ENCODE measurements around the gene FDX2. TPM values are rescaled to one million over a fixed set of nuclear protein-coding genes. Genes with fewer than 3 reads are reported as not detected.
A peak's percentile ranks its signal among the peaks of the same experiment; 100 is the strongest.

FDX2 gene
- total and polyA plus RNA-seq, 2 of the 13 experiments (the other 11 are each of a cell fraction or from before 2014, with no cell fraction given) = 21.0 to 24.7 TPM

DNA sequence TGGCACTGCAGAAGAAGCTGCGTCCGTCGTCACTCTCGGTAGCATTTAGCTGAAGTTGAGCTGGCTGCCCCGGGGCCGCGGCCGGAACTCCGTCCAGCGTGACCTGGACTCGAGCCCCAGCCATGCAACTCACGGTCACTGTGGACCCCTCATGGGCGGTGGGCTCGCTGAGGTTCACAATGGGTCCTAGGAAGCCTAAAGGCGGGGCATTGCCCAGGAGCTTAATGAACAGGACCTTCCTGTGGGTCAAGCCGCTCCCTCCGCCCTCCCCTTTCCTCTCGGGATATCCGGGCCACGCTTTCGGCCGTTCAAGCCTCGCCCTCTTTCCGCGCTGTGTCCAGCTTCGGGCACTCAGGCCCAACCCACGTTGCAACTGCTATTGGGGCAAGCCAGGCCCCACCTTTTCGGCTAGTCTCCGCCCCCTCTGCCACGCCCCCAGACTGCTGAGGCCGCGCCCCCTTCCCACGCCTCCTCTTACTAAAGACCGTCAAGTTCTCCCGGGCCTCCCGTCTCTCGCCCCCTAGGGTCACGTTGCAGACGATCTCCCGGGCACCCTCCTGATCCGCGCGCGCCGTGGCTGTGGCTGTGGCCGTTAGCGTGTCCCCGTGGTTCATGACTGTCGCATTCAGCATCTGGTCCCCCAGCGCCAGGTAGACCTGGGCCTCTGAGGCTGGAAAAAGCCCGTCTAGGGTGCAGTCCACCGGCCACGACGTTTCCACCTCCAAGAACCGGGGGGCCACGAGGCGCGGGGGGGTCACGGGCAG, 19.0 kb upstream of the FDX2 start (continued):
- TF ChIP-seq, protein P1, sequence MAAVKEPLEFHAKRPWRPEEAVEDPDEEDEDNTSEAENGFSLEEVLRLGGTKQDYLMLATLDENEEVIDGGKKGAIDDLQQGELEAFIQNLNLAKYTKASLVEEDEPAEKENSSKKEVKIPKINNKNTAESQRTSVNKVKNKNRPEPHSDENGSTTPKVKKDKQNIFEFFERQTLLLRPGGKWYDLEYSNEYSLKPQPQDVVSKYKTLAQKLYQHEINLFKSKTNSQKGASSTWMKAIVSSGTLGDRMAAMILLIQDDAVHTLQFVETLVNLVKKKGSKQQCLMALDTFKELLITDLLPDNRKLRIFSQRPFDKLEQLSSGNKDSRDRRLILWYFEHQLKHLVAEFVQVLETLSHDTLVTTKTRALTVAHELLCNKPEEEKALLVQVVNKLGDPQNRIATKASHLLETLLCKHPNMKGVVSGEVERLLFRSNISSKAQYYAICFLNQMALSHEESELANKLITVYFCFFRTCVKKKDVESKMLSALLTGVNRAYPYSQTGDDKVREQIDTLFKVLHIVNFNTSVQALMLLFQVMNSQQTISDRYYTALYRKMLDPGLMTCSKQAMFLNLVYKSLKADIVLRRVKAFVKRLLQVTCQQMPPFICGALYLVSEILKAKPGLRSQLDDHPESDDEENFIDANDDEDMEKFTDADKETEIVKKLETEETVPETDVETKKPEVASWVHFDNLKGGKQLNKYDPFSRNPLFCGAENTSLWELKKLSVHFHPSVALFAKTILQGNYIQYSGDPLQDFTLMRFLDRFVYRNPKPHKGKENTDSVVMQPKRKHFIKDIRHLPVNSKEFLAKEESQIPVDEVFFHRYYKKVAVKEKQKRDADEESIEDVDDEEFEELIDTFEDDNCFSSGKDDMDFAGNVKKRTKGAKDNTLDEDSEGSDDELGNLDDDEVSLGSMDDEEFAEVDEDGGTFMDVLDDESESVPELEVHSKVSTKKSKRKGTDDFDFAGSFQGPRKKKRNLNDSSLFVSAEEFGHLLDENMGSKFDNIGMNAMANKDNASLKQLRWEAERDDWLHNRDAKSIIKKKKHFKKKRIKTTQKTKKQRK (IDR thresholded peaks at IDR 0.05; ENCODE audit: low read length) = no peak
- TF ChIP-seq PITX1 (CRISPR knock-in tag; IDR thresholded peaks at IDR 0.05) (no peak; the same call in 1 of the 2 replicates), ZNF878 (CRISPR knock-in tag; IDR thresholded peaks at IDR 0.05) (no peak), SUZ12 (IDR thresholded peaks at IDR 0.05; ENCODE audit: low read depth, low read length) (no peak), KLF16 (CRISPR knock-in tag; IDR thresholded peaks at IDR 0.05) (no peak), ZNF652 (CRISPR knock-in tag; IDR thresholded peaks at IDR 0.05; ENCODE audit: borderline replicate concordance, low read depth) (no peak), AGO2 (optimal IDR thresholded peaks at IDR 0.05; ENCODE audit: low read depth, low read length) (peak; percentile 43), MAFF (IDR thresholded peaks at IDR 0.05; ENCODE audit: low read depth, low read length) (no peak), CBFB (CRISPR knock-in tag; IDR thresholded peaks at IDR 0.05) (0 out of 2 replicates have a peak, but pooled peaks have one; percentile 12), MAFG (CRISPR knock-in tag; IDR thresholded peaks at IDR 0.05) (no peak), HNRNPL (IDR thresholded peaks at IDR 0.05; ENCODE audit: low read depth, low read length) (no peak), NR1H2 (CRISPR knock-in tag; IDR thresholded peaks at IDR 0.05; ENCODE audit: borderline replicate concordance, low read depth) (no peak), SRSF9 (IDR thresholded peaks at IDR 0.05; ENCODE audit: borderline replicate concordance, insufficient read depth, low read depth, low read length, poor library complexity, severe bottlenecking) (no peak)
- TF ChIP-seq, protein P2, sequence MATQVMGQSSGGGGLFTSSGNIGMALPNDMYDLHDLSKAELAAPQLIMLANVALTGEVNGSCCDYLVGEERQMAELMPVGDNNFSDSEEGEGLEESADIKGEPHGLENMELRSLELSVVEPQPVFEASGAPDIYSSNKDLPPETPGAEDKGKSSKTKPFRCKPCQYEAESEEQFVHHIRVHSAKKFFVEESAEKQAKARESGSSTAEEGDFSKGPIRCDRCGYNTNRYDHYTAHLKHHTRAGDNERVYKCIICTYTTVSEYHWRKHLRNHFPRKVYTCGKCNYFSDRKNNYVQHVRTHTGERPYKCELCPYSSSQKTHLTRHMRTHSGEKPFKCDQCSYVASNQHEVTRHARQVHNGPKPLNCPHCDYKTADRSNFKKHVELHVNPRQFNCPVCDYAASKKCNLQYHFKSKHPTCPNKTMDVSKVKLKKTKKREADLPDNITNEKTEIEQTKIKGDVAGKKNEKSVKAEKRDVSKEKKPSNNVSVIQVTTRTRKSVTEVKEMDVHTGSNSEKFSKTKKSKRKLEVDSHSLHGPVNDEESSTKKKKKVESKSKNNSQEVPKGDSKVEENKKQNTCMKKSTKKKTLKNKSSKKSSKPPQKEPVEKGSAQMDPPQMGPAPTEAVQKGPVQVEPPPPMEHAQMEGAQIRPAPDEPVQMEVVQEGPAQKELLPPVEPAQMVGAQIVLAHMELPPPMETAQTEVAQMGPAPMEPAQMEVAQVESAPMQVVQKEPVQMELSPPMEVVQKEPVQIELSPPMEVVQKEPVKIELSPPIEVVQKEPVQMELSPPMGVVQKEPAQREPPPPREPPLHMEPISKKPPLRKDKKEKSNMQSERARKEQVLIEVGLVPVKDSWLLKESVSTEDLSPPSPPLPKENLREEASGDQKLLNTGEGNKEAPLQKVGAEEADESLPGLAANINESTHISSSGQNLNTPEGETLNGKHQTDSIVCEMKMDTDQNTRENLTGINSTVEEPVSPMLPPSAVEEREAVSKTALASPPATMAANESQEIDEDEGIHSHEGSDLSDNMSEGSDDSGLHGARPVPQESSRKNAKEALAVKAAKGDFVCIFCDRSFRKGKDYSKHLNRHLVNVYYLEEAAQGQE (IDR thresholded peaks at IDR 0.05; ENCODE audit: borderline replicate concordance in 1 of 2, low read depth in 1 of 2, low read length in 2 of 2) = no peak
- TF ChIP-seq, protein P3, sequence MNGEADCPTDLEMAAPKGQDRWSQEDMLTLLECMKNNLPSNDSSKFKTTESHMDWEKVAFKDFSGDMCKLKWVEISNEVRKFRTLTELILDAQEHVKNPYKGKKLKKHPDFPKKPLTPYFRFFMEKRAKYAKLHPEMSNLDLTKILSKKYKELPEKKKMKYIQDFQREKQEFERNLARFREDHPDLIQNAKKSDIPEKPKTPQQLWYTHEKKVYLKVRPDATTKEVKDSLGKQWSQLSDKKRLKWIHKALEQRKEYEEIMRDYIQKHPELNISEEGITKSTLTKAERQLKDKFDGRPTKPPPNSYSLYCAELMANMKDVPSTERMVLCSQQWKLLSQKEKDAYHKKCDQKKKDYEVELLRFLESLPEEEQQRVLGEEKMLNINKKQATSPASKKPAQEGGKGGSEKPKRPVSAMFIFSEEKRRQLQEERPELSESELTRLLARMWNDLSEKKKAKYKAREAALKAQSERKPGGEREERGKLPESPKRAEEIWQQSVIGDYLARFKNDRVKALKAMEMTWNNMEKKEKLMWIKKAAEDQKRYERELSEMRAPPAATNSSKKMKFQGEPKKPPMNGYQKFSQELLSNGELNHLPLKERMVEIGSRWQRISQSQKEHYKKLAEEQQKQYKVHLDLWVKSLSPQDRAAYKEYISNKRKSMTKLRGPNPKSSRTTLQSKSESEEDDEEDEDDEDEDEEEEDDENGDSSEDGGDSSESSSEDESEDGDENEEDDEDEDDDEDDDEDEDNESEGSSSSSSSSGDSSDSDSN (CRISPR knock-in tag; IDR thresholded peaks at IDR 0.05) = peak; percentile 36
- TF ChIP-seq, protein P4, sequence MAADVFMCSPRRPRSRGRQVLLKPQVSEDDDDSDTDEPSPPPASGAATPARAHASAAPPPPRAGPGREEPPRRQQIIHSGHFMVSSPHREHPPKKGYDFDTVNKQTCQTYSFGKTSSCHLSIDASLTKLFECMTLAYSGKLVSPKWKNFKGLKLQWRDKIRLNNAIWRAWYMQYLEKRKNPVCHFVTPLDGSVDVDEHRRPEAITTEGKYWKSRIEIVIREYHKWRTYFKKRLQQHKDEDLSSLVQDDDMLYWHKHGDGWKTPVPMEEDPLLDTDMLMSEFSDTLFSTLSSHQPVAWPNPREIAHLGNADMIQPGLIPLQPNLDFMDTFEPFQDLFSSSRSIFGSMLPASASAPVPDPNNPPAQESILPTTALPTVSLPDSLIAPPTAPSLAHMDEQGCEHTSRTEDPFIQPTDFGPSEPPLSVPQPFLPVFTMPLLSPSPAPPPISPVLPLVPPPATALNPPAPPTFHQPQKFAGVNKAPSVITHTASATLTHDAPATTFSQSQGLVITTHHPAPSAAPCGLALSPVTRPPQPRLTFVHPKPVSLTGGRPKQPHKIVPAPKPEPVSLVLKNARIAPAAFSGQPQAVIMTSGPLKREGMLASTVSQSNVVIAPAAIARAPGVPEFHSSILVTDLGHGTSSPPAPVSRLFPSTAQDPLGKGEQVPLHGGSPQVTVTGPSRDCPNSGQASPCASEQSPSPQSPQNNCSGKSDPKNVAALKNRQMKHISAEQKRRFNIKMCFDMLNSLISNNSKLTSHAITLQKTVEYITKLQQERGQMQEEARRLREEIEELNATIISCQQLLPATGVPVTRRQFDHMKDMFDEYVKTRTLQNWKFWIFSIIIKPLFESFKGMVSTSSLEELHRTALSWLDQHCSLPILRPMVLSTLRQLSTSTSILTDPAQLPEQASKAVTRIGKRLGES (CRISPR knock-in tag; IDR thresholded peaks at IDR 0.05; ENCODE audit: borderline replicate concordance) = no peak
